GM19025 (cell line): ENCODE results near the gene CDK14.
A peak's percentile ranks its signal among the peaks of the same experiment; 100 is the strongest.
"Not testable (repeated sequence)": the region's sequence is repeated elsewhere in the genome, so short reads cannot be mapped to it uniquely, and the experiment has no call there.

Experiments used
- ATAC-seq: cut with Tn5 transposase; IDR thresholded peaks from one replicate; pipeline ENCODE4 v1.9.1; 2021; ENCODE audit warnings: mild to moderate bottlenecking, low read depth, moderate library complexity; ENCODE audit not compliant: unreplicated experiment

The CDK14 gene

GRCh38 chr7:90713628-90714027 is 117.5 kb downstream of the CDK14 start:
- no peak for ATAC-seq

- peak; percentile 61 for ATAC-seq
Observed at GRCh38 chr7:90715067-90715466, 118.9 kb downstream of the CDK14 start.

- no peak for ATAC-seq
Observed at GRCh38 chr7:90717296-90718060, 121.4 kb downstream of the CDK14 start.

GRCh38 chr7:90719155-90719554 is 123.0 kb downstream of the CDK14 start:
- ATAC-seq: no peak

- no peak for ATAC-seq
Observed at GRCh38 chr7:90720984-90721760, 125.1 kb downstream of the CDK14 start.

GRCh38 chr7:90721869-90722431 is 125.8 kb downstream of the CDK14 start:
- ATAC-seq: no peak

GRCh38 chr7:90723233-90723632 is 127.1 kb downstream of the CDK14 start:
- ATAC-seq: no peak

- no peak for ATAC-seq
Observed at GRCh38 chr7:90723866-90724265, 127.7 kb downstream of the CDK14 start.

GRCh38 chr7:90726120-90726519 is 130.0 kb downstream of the CDK14 start:
- no peak for ATAC-seq

GRCh38 chr7:90726623-90727022 is 130.5 kb downstream of the CDK14 start:
- ATAC-seq: no peak

- no peak for ATAC-seq
Observed at GRCh38 chr7:90727412-90727811, 131.3 kb downstream of the CDK14 start.

- peak; percentile 76 for ATAC-seq
Observed at GRCh38 chr7:90728568-90728967, 132.4 kb downstream of the CDK14 start.

GRCh38 chr7:90735611-90736280 is 139.6 kb downstream of the CDK14 start:
- not testable (repeated sequence) for ATAC-seq

- no peak for ATAC-seq
Observed at GRCh38 chr7:90736316-90736715, 140.2 kb downstream of the CDK14 start.

GRCh38 chr7:90736968-90737939 is 141.1 kb downstream of the CDK14 start:
- ATAC-seq: peak; percentile 96

- ATAC-seq: no peak
Observed at GRCh38 chr7:90738249-90738648, 142.1 kb downstream of the CDK14 start.

- no peak for ATAC-seq
Observed at GRCh38 chr7:90739716-90740115, 143.6 kb downstream of the CDK14 start.

GRCh38 chr7:90740386-90740785 is 144.3 kb downstream of the CDK14 start:
- no peak for ATAC-seq

GRCh38 chr7:90743626-90744025 is 147.5 kb downstream of the CDK14 start:
- ATAC-seq: no peak

GRCh38 chr7:90747516-90747915 is 151.4 kb downstream of the CDK14 start:
- ATAC-seq: no peak
